Suprapubic skin (tissue), 4 donors: ENCODE data around the gene NFKBIZ. TPM values are rescaled to one million over a fixed set of nuclear protein-coding genes. Genes with fewer than 3 reads are reported as not detected.

Experiments
- total RNA-seq, 4 donors: library from RNA; depleted of rRNA; stranded (reverse); fragments of >200 nt; gene quantifications; one replicate each; pipeline ENCODE4 v1.1.0, GENCODE V29; 2016

Gene NFKBIZ
- total RNA-seq, 4 donors from 2014 or later, result 142 to 311 (median 159) TPM

Other genes starting within 250 kb of the NFKBIZ start
- gene ZBTB11, start 172.4 kb upstream of the NFKBIZ start, total RNA-seq, result 10 to 100 TPM; 27.3 to 47.8 (median 29.2) TPM
- 1,000 to 10,000 TPM in 2 of 4 donors, 100 to 1,000 TPM in 2; 775 to 1,097 (median 922) TPM for gene RPL24, start 162.8 kb upstream of the NFKBIZ start, total RNA-seq
- 1 to 10 TPM; 8.5 to 9.2 (median 8.9) TPM for gene CEP97, start 124.9 kb upstream of the NFKBIZ start, total RNA-seq
- 1 to 10 TPM; 2.2 to 5.8 (median 3.6) TPM for gene NXPE3, start 70.3 kb upstream of the NFKBIZ start, total RNA-seq